ENCODE measurements around the gene GSTM4. TPM values are rescaled to one million over a fixed set of nuclear protein-coding genes. Genes with fewer than 3 reads are reported as not detected.
"Not testable (repeated sequence)": the region's sequence is repeated elsewhere in the genome, so short reads cannot be mapped to it uniquely, and the experiment has no call there.

The GSTM4 gene
- total RNA-seq, 3 donors from 2014 or later (not counting 1 experiment from before 2014, with no cell fraction given): 20.5 to 48.8 (median 47.1) TPM

DNA sequence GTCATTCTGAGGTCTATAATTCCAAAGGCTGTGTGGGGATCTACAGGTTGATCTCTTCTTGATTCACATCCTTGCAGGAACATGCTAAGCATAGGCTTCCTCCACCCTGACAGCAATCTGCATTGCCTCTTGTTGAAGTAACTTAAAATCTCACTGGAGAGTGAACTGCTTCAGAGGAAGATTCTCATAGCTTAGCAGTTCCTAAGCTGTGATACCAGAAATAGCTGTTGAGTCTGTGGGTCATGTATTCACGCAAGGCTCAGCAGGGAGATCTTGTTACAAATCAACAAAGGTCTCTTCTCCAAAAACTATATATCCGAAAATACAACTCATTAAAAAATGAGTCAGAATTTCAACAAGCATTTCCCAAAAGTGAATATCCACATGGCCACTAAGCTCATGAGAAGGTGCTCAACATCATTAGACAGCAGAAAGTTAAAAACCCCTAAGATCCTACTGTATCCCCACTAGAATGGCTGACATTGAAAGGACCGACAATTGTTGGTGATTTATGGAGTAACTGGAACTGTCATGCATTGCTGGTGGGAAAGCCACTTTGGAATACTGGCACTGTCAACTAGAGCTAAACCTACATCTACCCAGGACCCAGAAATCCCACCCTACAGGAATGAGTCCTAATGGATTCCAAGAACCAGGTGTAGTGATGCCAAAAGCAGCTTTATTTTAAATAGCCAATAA is 20.9 kb downstream of the GSTM4 start:
- H3K27me3 ChIP-seq (ENCODE audit: control insufficient read depth, insufficient read depth, low read length); H3K27ac ChIP-seq (ENCODE audit: low read length); H3K36me3 Mint-ChIP-seq; H3K27ac Mint-ChIP-seq; H3K27me3 Mint-ChIP-seq (ENCODE audit: low read depth in 2 of 2); H3K4me1 Mint-ChIP-seq; H3K9me3 ChIP-seq (ENCODE audit: control insufficient read depth, insufficient read depth, low read length); H3K4me3 Mint-ChIP-seq; H3K9me3 Mint-ChIP-seq; ATAC-seq; intact Hi-C loops (cut with micrococcal nuclease); H3K36me3 ChIP-seq (ENCODE audit: control insufficient read depth, insufficient read depth, low read length); H3K4me1 ChIP-seq (ENCODE audit: control insufficient read depth, insufficient read depth, low read length); DNase-seq; H3K4me3 ChIP-seq (ENCODE audit: low read length): not testable (repeated sequence)
- WGBS (ENCODE audit: insufficient coverage): 85% methylated on average over 2 of the region's 3 CpGs

DNA sequence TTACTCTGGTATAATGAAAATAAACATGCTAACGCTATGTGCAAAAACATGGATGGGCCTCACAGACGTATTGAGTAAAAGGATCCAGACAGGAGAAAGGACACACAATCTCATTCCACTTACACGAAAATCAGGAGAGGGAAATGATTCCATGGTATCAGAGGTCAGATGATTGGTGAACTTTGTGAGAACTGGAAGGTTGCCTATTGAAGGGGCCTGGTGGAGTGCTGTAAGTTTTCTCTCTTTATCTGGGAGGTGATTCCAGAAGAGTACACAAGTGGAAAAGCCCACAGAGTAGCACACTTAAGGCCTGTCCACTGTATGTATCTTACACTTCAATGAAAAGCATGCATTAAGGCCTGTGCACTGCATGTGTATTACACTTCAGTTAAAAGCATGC is 21.6 kb downstream of the GSTM4 start:
- Mint-ChIP-seq H3K4me1 (no peaks in the 10 kb centered on the region), H3K27ac (no peak overlapping the region), H3K36me3 (no peaks in the 10 kb centered on the region), H3K4me3 (no peak overlapping the region), H3K27me3 (ENCODE audit: low read depth in 2 of 2) (no peaks in the 10 kb centered on the region), H3K9me3 (no peaks in the 10 kb centered on the region)
- Histone ChIP-seq H3K27me3 (ENCODE audit: control insufficient read depth, insufficient read depth, low read length) (no peaks in the 10 kb centered on the region), H3K4me3 (ENCODE audit: low read length) (no peak overlapping the region), H3K4me1 (ENCODE audit: control insufficient read depth, insufficient read depth, low read length) (no peaks in the 10 kb centered on the region), H3K27ac (ENCODE audit: low read length) (no peak overlapping the region), H3K36me3 (ENCODE audit: control insufficient read depth, insufficient read depth, low read length) (no peaks in the 10 kb centered on the region), H3K9me3 (ENCODE audit: control insufficient read depth, insufficient read depth, low read length) (no peaks in the 10 kb centered on the region)
- intact Hi-C loops (cut with micrococcal nuclease): no loop called here
- WGBS (ENCODE audit: insufficient coverage): 100% methylated on average over 2 of the region's 3 CpGs
- no peak for TF ChIP-seq CTCF (IDR thresholded peaks at IDR 0.05)
- ATAC-seq (peak in 1 of 3 donors; percentile 24), DNase-seq (no peak)

DNA sequence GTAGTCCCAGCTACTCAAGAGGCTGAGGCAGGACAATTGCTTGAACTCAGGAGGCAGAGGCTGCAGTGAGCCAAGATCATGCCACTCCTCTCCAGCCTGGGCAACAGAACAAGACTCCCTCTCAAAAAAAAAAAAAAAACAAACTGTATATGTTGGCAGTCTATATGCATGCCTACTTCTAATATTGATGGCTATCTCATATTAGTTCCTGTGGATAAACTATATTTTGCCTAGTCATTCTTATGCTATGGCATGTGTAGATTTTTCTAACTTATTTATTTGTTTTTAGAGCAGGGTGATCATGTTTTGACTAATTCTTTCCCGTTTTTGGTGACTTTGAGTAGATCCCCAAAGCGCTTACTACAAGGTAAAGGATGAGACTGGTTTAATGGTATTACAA is 22.7 kb downstream of the GSTM4 start:
- H3K27ac Mint-ChIP-seq; H3K4me1 ChIP-seq (ENCODE audit: control insufficient read depth, insufficient read depth, low read length); ATAC-seq; H3K4me3 Mint-ChIP-seq; H3K27me3 ChIP-seq (ENCODE audit: control insufficient read depth, insufficient read depth, low read length); H3K4me1 Mint-ChIP-seq; intact Hi-C loops (cut with micrococcal nuclease); H3K9me3 Mint-ChIP-seq; H3K4me3 ChIP-seq (ENCODE audit: low read length); H3K27ac ChIP-seq (ENCODE audit: low read length); H3K27me3 Mint-ChIP-seq (ENCODE audit: low read depth in 2 of 2); H3K9me3 ChIP-seq (ENCODE audit: control insufficient read depth, insufficient read depth, low read length); H3K36me3 ChIP-seq (ENCODE audit: control insufficient read depth, insufficient read depth, low read length); H3K36me3 Mint-ChIP-seq; DNase-seq: not testable (repeated sequence)
- WGBS (ENCODE audit: insufficient coverage): 94% methylated on average over 2 of the region's 2 CpGs

DNA sequence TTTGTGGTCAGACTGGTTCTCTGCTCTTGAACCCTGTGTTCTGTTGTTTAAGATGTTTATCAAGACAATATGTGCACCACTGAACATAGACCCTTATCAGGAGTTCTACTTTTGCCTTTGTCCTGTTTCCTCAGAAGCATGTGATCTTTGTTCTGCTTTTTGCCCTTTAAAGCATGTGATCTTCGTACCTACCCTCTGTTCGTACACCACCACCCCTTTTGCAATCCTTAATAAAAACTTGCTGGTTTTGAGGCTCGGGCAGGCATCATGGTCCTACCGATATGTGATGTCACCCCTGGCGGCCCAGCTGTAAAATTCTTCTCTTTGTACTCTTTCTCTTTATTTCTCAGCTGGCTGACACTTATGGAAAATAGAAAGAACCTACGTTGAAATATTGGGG is 28.9 kb downstream of the GSTM4 start:
- H3K27ac Mint-ChIP-seq; H3K4me3 Mint-ChIP-seq; H3K4me1 ChIP-seq (ENCODE audit: control insufficient read depth, insufficient read depth, low read length); H3K36me3 Mint-ChIP-seq; intact Hi-C loops (cut with micrococcal nuclease); ATAC-seq; H3K27me3 Mint-ChIP-seq (ENCODE audit: low read depth in 2 of 2); DNase-seq; H3K9me3 ChIP-seq (ENCODE audit: control insufficient read depth, insufficient read depth, low read length); H3K9me3 Mint-ChIP-seq; H3K36me3 ChIP-seq (ENCODE audit: control insufficient read depth, insufficient read depth, low read length); H3K4me3 ChIP-seq (ENCODE audit: low read length); H3K27me3 ChIP-seq (ENCODE audit: control insufficient read depth, insufficient read depth, low read length); H3K27ac ChIP-seq (ENCODE audit: low read length): not testable (repeated sequence)
- no CpG with 5 or more reads among the region's 6 CpGs for WGBS (ENCODE audit: insufficient coverage)
- peaks cover 0 to 17% of the 10 kb centered on the region in 2 donors for H3K4me1 Mint-ChIP-seq

GRCh38 chr1:109685399-109685798 is 29.5 kb downstream of the GSTM4 start:
- H3K4me1 ChIP-seq (ENCODE audit: control insufficient read depth, insufficient read depth, low read length); H3K36me3 ChIP-seq (ENCODE audit: control insufficient read depth, insufficient read depth, low read length); H3K4me3 ChIP-seq (ENCODE audit: low read length); H3K27me3 Mint-ChIP-seq (ENCODE audit: low read depth in 2 of 2); H3K36me3 Mint-ChIP-seq; H3K4me3 Mint-ChIP-seq; ATAC-seq; H3K9me3 ChIP-seq (ENCODE audit: control insufficient read depth, insufficient read depth, low read length); H3K27me3 ChIP-seq (ENCODE audit: control insufficient read depth, insufficient read depth, low read length); intact Hi-C loops (cut with micrococcal nuclease); H3K27ac ChIP-seq (ENCODE audit: low read length); DNase-seq; H3K27ac Mint-ChIP-seq; H3K9me3 Mint-ChIP-seq: not testable (repeated sequence)
- no CpG with 5 or more reads among the region's 1 CpG for WGBS (ENCODE audit: insufficient coverage)
- peaks cover 0 to 17% of the 10 kb centered on the region in 2 donors for H3K4me1 Mint-ChIP-seq

DNA sequence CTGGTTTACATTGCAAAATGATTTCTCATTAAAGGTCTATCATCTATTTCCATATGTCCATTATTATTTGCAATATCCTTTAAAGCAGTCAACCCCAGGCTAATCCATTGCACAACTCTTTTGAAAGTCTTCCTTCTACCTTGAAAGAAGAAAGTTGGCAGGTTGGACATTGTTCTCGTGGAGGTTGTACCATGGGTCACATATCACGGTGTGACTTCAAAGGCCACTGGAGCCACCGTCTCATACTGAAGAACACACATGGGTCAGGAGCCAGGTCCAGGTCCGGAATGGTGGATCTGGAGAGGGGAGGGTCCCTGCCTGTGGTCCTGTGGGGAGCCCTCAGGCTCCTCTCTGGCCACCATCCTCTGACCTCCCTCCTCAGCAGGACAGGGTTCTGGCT is 30.0 kb downstream of the GSTM4 start:
- H3K27me3 ChIP-seq (ENCODE audit: control insufficient read depth, insufficient read depth, low read length); H3K4me1 ChIP-seq (ENCODE audit: control insufficient read depth, insufficient read depth, low read length); H3K36me3 Mint-ChIP-seq; H3K27me3 Mint-ChIP-seq (ENCODE audit: low read depth in 2 of 2); H3K27ac ChIP-seq (ENCODE audit: low read length); H3K27ac Mint-ChIP-seq; H3K36me3 ChIP-seq (ENCODE audit: control insufficient read depth, insufficient read depth, low read length); H3K9me3 Mint-ChIP-seq; DNase-seq; H3K4me3 ChIP-seq (ENCODE audit: low read length); ATAC-seq; H3K9me3 ChIP-seq (ENCODE audit: control insufficient read depth, insufficient read depth, low read length); H3K4me3 Mint-ChIP-seq: not testable (repeated sequence)
- WGBS (ENCODE audit: insufficient coverage): no CpG with 5 or more reads among the region's 4 CpGs
- intact Hi-C loops (cut with micrococcal nuclease): loop anchor here (2.0 kb wide), 1 partner anchor 43 kb away; no protein-coding TSS in a partner anchor
- peaks cover 0 to 17% of the 10 kb centered on the region in 2 donors for H3K4me1 Mint-ChIP-seq

DNA sequence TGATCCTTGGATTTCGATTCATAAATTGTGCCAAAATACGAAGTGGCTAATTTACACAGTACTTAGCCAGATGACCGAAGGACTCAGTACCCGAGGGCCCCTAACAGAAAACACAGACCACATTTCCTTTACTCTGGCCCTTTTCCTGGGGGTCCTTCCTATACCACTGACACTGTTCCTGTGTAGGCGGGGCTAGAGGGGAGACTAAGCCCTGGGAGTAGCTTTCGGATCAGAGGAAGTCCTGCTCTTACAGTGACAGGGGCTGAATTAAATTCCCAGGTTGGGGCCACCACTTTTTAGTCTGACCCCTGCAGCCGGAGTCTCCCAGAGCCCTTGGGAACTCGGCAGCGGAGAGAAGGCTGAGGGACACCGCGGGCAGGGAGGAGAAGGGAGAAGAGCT is 31.2 kb downstream of the GSTM4 start:
- intact Hi-C loops (cut with micrococcal nuclease): loop anchor here (2.0 kb wide), 1 partner anchor 44 kb away; no protein-coding TSS in a partner anchor
- H3K4me3 ChIP-seq (ENCODE audit: low read length): not testable (repeated sequence)

More for the DNA sequence above, 31.2 kb downstream of the GSTM4 start:
- H3K9me3 ChIP-seq (ENCODE audit: control insufficient read depth, insufficient read depth, low read length); H3K36me3 ChIP-seq (ENCODE audit: control insufficient read depth, insufficient read depth, low read length); H3K4me3 Mint-ChIP-seq; H3K36me3 Mint-ChIP-seq; H3K9me3 Mint-ChIP-seq; H3K27ac ChIP-seq (ENCODE audit: low read length); DNase-seq; H3K27me3 Mint-ChIP-seq (ENCODE audit: low read depth in 2 of 2); H3K4me1 ChIP-seq (ENCODE audit: control insufficient read depth, insufficient read depth, low read length); ATAC-seq; H3K27me3 ChIP-seq (ENCODE audit: control insufficient read depth, insufficient read depth, low read length): not testable (repeated sequence)
- Mint-ChIP-seq H3K4me1 (peaks cover 0 to 17% of the 10 kb centered on the region in 2 donors), H3K27ac (peak overlapping the region in 1 of 2 donors; percentile 92)
- WGBS (ENCODE audit: insufficient coverage): 76% methylated on average over 4 of the region's 11 CpGs
